Endodermal cell (in vitro differentiated cells): Measurements from ENCODE around the gene ACP6. TPM values are rescaled to one million over a fixed set of nuclear protein-coding genes. Genes with fewer than 3 reads are reported as not detected.

Source experiments
- DNase-seq: peaks from one replicate; pipeline ENCODE4 v3.0.0-alpha.2; 2017
- H3K27ac ChIP-seq: 2 replicates; pipeline ENCODE4 v1.5.1; 2013; ENCODE audit warnings: mild to moderate bottlenecking, low read depth, low read length, moderate library complexity
- H3K27me3 ChIP-seq: 2 replicates; pipeline ENCODE4 v1.6.1; 2013; ENCODE audit warnings: mild to moderate bottlenecking, low read length, moderate library complexity; ENCODE audit not compliant: insufficient read depth, control insufficient read depth, poor library complexity, severe bottlenecking
- H3K36me3 ChIP-seq: 2 replicates; pipeline ENCODE4 v1.7.0; 2013; ENCODE audit warnings: mild to moderate bottlenecking, low read length, moderate library complexity; ENCODE audit not compliant: control insufficient read depth, insufficient read depth
- H3K4me1 ChIP-seq: one replicate; pipeline ENCODE4 v1.7.0; 2013; ENCODE audit warnings: low read length; ENCODE audit not compliant: control insufficient read depth, insufficient read depth
- H3K4me3 ChIP-seq: 2 replicates; pipeline ENCODE4 v1.5.1; 2013; ENCODE audit warnings: mild to moderate bottlenecking, low read length, moderate library complexity
- H3K9ac ChIP-seq: 2 replicates; pipeline ENCODE4 v1.6.1; 2013; ENCODE audit warnings: mild to moderate bottlenecking, low read length, moderate library complexity; ENCODE audit not compliant: poor library complexity, severe bottlenecking; ENCODE audit errors: extremely low read depth
- H3K9me3 ChIP-seq: 2 replicates; pipeline ENCODE4 v1.6.1; 2013; ENCODE audit warnings: mild to moderate bottlenecking, low read length, moderate library complexity; ENCODE audit not compliant: control insufficient read depth
- H3K27ac Mint-ChIP-seq: 2 replicates; pipeline ENCODE4 v1.8.0; 2020; ENCODE audit warnings: mixed read lengths
- H3K27me3 Mint-ChIP-seq: 2 replicates; pipeline ENCODE4 v1.8.0; 2021; ENCODE audit warnings: mild to moderate bottlenecking, mixed read lengths; ENCODE audit not compliant: insufficient read depth
- H3K36me3 Mint-ChIP-seq: 2 replicates; pipeline ENCODE4 v1.8.0; 2020; ENCODE audit warnings: low read depth, mixed read lengths
- H3K4me1 Mint-ChIP-seq: 2 replicates; pipeline ENCODE4 v1.8.0; 2020; ENCODE audit warnings: mixed read lengths
- H3K4me3 Mint-ChIP-seq: 2 replicates; pipeline ENCODE4 v1.8.0; 2020; ENCODE audit warnings: mild to moderate bottlenecking, moderate library complexity, mixed read lengths
- H3K9me3 Mint-ChIP-seq: 2 replicates; pipeline ENCODE4 v1.8.0; 2020; ENCODE audit warnings: mild to moderate bottlenecking, mixed read lengths
- WGBS, 2 experiments: methylation state at CpG; one replicate each; pipeline versions ENCODE4 v1.1.5 to v1.1.7; 2013; ENCODE audit warnings: missing lambda C conversion rate in 2 of 2, mixed read lengths in 1 of 2; ENCODE audit not compliant: insufficient coverage in 1 of 2, insufficient read length in 1 of 2; 5-methylcytosine and 5-hydroxymethylcytosine counted together
- total RNA-seq, 2 donors: library from RNA; stranded (reverse); fragmentation: NEBNext Ultra II Directional in 1 of 2; extraction: Animal tissue kit (Norgen Biotek cat#: 25700) in 1 of 2; gene quantifications; 2 replicates in 1 of 2; 3 replicates in 1 of 2; pipeline ENCODE4 v1.2.1, GENCODE V29; 2021
- TF ChIP-seq, protein P1 (sequence below): fragments of 200-600 bp; sonication (generic); conservative IDR thresholded peaks from 2 replicates; pipeline ENCODE4 v1.5.0; 2021; ENCODE audit warnings: antibody characterized with exemption, mild to moderate bottlenecking

ACP6 gene
- total RNA-seq, 2 donors from 2014 or later, result 15.2 to 17.9 TPM

DNA sequence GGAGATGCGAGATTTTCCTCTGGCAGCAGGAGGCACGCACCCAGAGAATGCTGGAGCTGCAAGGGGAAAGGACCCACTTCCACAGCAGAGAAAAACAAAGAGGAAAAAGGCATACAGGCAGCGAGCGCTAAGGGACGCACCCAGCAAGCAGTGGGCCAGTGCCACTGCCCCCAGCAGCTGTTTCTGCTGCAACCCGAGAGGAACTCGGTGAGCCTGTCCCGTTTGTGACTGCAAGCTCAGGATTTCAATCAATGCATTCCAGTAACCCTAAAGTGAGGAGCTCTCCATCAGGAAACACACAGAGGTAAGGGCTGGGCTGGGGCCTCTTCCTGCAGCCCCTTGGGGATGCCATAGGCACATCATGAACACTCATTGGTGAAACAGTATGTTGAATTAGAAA lies 58.7 kb downstream of the ACP6 start:
- Mint-ChIP-seq H3K36me3 (peaks cover 54% of the 10 kb centered on the region), H3K4me1 (peaks cover 29% of the 10 kb centered on the region), H3K9me3 (no peaks in the 10 kb centered on the region), H3K27me3 (no peaks in the 10 kb centered on the region), H3K4me3 (peak overlapping the region; percentile 9), H3K27ac (no peak overlapping the region)
- Histone ChIP-seq H3K4me1 (peaks cover 13% of the 10 kb centered on the region), H3K4me3 (no peak overlapping the region), H3K9ac (no peak overlapping the region), H3K27ac (no peak overlapping the region), H3K9me3 (no peaks in the 10 kb centered on the region), H3K27me3 (no peaks in the 10 kb centered on the region), H3K36me3 (peaks cover 82% of the 10 kb centered on the region)
- WGBS, 2 experiments, result 94 to 95% methylated on average over 6 to 8 of the region's 8 CpGs
- no peak for DNase-seq
- TF ChIP-seq, protein P1, sequence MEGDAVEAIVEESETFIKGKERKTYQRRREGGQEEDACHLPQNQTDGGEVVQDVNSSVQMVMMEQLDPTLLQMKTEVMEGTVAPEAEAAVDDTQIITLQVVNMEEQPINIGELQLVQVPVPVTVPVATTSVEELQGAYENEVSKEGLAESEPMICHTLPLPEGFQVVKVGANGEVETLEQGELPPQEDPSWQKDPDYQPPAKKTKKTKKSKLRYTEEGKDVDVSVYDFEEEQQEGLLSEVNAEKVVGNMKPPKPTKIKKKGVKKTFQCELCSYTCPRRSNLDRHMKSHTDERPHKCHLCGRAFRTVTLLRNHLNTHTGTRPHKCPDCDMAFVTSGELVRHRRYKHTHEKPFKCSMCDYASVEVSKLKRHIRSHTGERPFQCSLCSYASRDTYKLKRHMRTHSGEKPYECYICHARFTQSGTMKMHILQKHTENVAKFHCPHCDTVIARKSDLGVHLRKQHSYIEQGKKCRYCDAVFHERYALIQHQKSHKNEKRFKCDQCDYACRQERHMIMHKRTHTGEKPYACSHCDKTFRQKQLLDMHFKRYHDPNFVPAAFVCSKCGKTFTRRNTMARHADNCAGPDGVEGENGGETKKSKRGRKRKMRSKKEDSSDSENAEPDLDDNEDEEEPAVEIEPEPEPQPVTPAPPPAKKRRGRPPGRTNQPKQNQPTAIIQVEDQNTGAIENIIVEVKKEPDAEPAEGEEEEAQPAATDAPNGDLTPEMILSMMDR, result no peak

GRCh38 chr1:147611021-147611426 lies 59.3 kb downstream of the ACP6 start:
- H3K36me3 ChIP-seq, result peaks cover 83% of the 10 kb centered on the region

DNA sequence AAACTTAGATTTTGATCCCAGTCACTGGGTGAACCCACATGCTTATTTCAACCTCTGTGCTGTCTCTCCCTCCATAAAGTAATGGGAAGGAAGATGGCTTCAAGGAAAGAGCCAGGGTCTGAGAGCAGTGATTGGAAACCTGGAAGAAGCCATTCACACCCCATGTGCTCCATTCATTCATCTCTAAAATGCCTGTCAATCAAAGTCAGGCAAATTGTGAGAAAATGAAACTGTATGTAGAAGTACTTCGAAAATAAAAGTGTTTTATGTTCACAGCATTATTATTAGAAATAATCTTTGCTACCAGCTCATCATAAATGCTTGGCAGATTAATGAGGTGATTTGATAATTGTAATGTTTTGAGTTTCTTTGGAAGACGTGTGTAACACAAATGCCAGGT lies 61.0 kb downstream of the ACP6 start:
- H3K4me3 Mint-ChIP-seq, result no peak overlapping the region
- no peaks in the 10 kb centered on the region for H3K9me3 Mint-ChIP-seq
- peaks cover 52% of the 10 kb centered on the region for H3K36me3 Mint-ChIP-seq
- no peak for DNase-seq
- no peaks in the 10 kb centered on the region for H3K27me3 Mint-ChIP-seq
- H3K4me1 ChIP-seq, result peaks cover 13% of the 10 kb centered on the region
- TF ChIP-seq, protein P1, result no peak
- no peak overlapping the region for H3K27ac ChIP-seq
- H3K9me3 ChIP-seq, result no peaks in the 10 kb centered on the region
- no peak overlapping the region for H3K9ac ChIP-seq
- 85% methylated on average over 1 of the region's 2 CpGs; no CpG with 5 or more reads in 1 of the 2 experiments for WGBS, 2 experiments
- H3K4me3 ChIP-seq, result no peak overlapping the region
- peaks cover 29% of the 10 kb centered on the region for H3K4me1 Mint-ChIP-seq
- no peak overlapping the region for H3K27ac Mint-ChIP-seq
- no peaks in the 10 kb centered on the region for H3K27me3 ChIP-seq
- peaks cover 81% of the 10 kb centered on the region for H3K36me3 ChIP-seq

More at GRCh38 chr1:147611021-147611426, 59.3 kb downstream of the ACP6 start:
- H3K27me3 Mint-ChIP-seq, result no peaks in the 10 kb centered on the region
- TF ChIP-seq, protein P1, result no peak
- peaks cover 29% of the 10 kb centered on the region for H3K4me1 Mint-ChIP-seq
- peaks cover 55% of the 10 kb centered on the region for H3K36me3 Mint-ChIP-seq
- peaks cover 13% of the 10 kb centered on the region for H3K4me1 ChIP-seq
- H3K27ac ChIP-seq, result no peak overlapping the region
- H3K27ac Mint-ChIP-seq, result no peak overlapping the region
- H3K4me3 Mint-ChIP-seq, result no peak overlapping the region
- DNase-seq, result no peak
- 93 to 100% methylated on average over 1 to 3 of the region's 3 CpGs for WGBS, 2 experiments
- H3K4me3 ChIP-seq, result no peak overlapping the region
- no peaks in the 10 kb centered on the region for H3K9me3 ChIP-seq
- H3K9ac ChIP-seq, result no peak overlapping the region
- no peaks in the 10 kb centered on the region for H3K27me3 ChIP-seq
- H3K9me3 Mint-ChIP-seq, result no peaks in the 10 kb centered on the region
